KMS-11 (cell line): ENCODE measurements around the gene BYSL.

Source experiments
- H2AFZ ChIP-seq: fragments of 200-600 bp; sonication (generic); 2 replicates; pipeline ENCODE4 v1.6.1; 2016; ENCODE audit warnings: antibody characterized with exemption, mixed run types, low read depth
- H3K27ac ChIP-seq: fragments of 200-600 bp; sonication (generic); 2 replicates; pipeline ENCODE4 v1.6.1; 2016; ENCODE audit warnings: mild to moderate bottlenecking, mixed run types
- H3K27me3 ChIP-seq: fragments of 200-600 bp; sonication (generic); 2 replicates; pipeline ENCODE4 v1.6.1; 2017; ENCODE audit warnings: mild to moderate bottlenecking, low read depth, mixed run types, moderate library complexity; ENCODE audit not compliant: insufficient read depth
- H3K36me3 ChIP-seq: fragments of 200-600 bp; sonication (generic); 2 replicates; pipeline ENCODE4 v1.6.1; 2017; ENCODE audit warnings: mild to moderate bottlenecking, mixed run types; ENCODE audit not compliant: insufficient read depth
- H3K4me1 ChIP-seq: fragments of 200-600 bp; sonication (generic); 2 replicates; pipeline ENCODE4 v1.6.1; 2016; ENCODE audit warnings: mild to moderate bottlenecking, low read depth, mixed run types; ENCODE audit not compliant: poor library complexity, severe bottlenecking
- H3K4me2 ChIP-seq: fragments of 200-600 bp; sonication (generic); 2 replicates; pipeline ENCODE4 v1.7.0; 2016; ENCODE audit warnings: mild to moderate bottlenecking, mixed run types
- H3K4me3 ChIP-seq: fragments of 200-600 bp; sonication (generic); IDR thresholded peaks from 2 replicates; pipeline ENCODE4 v1.6.1; 2017; ENCODE audit warnings: low read depth, low read length, mixed read lengths; ENCODE audit not compliant: insufficient read depth
- H3K79me2 ChIP-seq: fragments of 200-600 bp; sonication (generic); 2 replicates; pipeline ENCODE4 v1.6.1; 2016; ENCODE audit warnings: low read depth, mixed run types; ENCODE audit not compliant: insufficient read depth
- H3K9ac ChIP-seq: fragments of 200-600 bp; sonication (generic); 2 replicates; pipeline ENCODE4 v1.6.1; 2016; ENCODE audit warnings: mild to moderate bottlenecking, mixed run types
- H4K20me1 ChIP-seq: fragments of 200-600 bp; sonication (generic); 2 replicates; pipeline ENCODE4 v1.6.1; 2016; ENCODE audit warnings: mild to moderate bottlenecking, mixed run types; ENCODE audit not compliant: insufficient read depth
- CTCF ChIP-seq: fragments of 200-600 bp; sonication (generic); conservative IDR thresholded peaks from 2 replicates; pipeline ENCODE4 v1.6.1; 2017; ENCODE audit warnings: low read depth, mild to moderate bottlenecking, antibody characterized with exemption, low read length, moderate library complexity, mixed read lengths

BYSL gene

GRCh38 chr6:41935685-41936072 is 14.4 kb downstream of the BYSL start:
- H3K27ac ChIP-seq, result peak overlapping the region; percentile 56
- no peak overlapping the region for H3K4me3 ChIP-seq
- H2AFZ ChIP-seq, result no peak overlapping the region
- no peaks in the 10 kb centered on the region for H3K27me3 ChIP-seq
- H4K20me1 ChIP-seq, result no peaks in the 10 kb centered on the region; the same call in 1 of the 2 replicates
- H3K4me2 ChIP-seq, result peak overlapping the region; percentile 47
- no peak overlapping the region for H3K9ac ChIP-seq
- no peak for TF ChIP-seq CTCF
- H3K79me2 ChIP-seq, result peaks cover 9% of the 10 kb centered on the region; the same call in 1 of the 2 replicates
- peaks cover 5% of the 10 kb centered on the region; the same call in 1 of the 2 replicates for H3K36me3 ChIP-seq
- H3K4me1 ChIP-seq, result peaks cover 54% of the 10 kb centered on the region

- Histone ChIP-seq H3K9ac (no peak overlapping the region), H3K27ac (peak overlapping the region; percentile 56), H3K27me3 (no peaks in the 10 kb centered on the region), H3K36me3 (peaks cover 5% of the 10 kb centered on the region; the same call in 1 of the 2 replicates), H3K4me3 (no peak overlapping the region), H2AFZ (no peak overlapping the region), H3K4me2 (peak overlapping the region; percentile 47; the same call in 1 of the 2 replicates), H4K20me1 (no peaks in the 10 kb centered on the region; the same call in 1 of the 2 replicates), H3K4me1 (peaks cover 54% of the 10 kb centered on the region), H3K79me2 (peaks cover 13% of the 10 kb centered on the region; the same call in 1 of the 2 replicates)
- TF ChIP-seq CTCF, result peak; percentile 80
Observed at GRCh38 chr6:41936073-41936837, 15.0 kb downstream of the BYSL start.

GRCh38 chr6:41937472-41937860 is 16.2 kb downstream of the BYSL start:
- H3K4me1 ChIP-seq, result peaks cover 61% of the 10 kb centered on the region
- no peaks in the 10 kb centered on the region; the same call in 1 of the 2 replicates for H4K20me1 ChIP-seq
- peaks cover 12% of the 10 kb centered on the region; the same call in 1 of the 2 replicates for H3K79me2 ChIP-seq
- H3K4me2 ChIP-seq, result no peak overlapping the region
- no peak overlapping the region for H3K4me3 ChIP-seq
- H3K36me3 ChIP-seq, result peaks cover 2% of the 10 kb centered on the region; the same call in 1 of the 2 replicates
- no peaks in the 10 kb centered on the region for H3K27me3 ChIP-seq
- TF ChIP-seq CTCF, result no peak
- no peak overlapping the region for H3K9ac ChIP-seq
- H2AFZ ChIP-seq, result no peak overlapping the region
- H3K27ac ChIP-seq, result no peak overlapping the region

GRCh38 chr6:41937861-41938574 is 16.7 kb downstream of the BYSL start:
- H3K4me3 ChIP-seq, result no peak overlapping the region
- peaks cover 63% of the 10 kb centered on the region for H3K4me1 ChIP-seq
- H3K27ac ChIP-seq, result no peak overlapping the region
- TF ChIP-seq CTCF, result no peak
- H3K27me3 ChIP-seq, result no peaks in the 10 kb centered on the region
- H3K36me3 ChIP-seq, result no peaks in the 10 kb centered on the region
- no peak overlapping the region for H3K4me2 ChIP-seq
- H3K79me2 ChIP-seq, result peaks cover 10% of the 10 kb centered on the region; the same call in 1 of the 2 replicates
- no peaks in the 10 kb centered on the region; the same call in 1 of the 2 replicates for H4K20me1 ChIP-seq
- H3K9ac ChIP-seq, result no peak overlapping the region
- no peak overlapping the region for H2AFZ ChIP-seq
